Smooth muscle cell of the umbilical artery (primary cell): ENCODE data around the gene RASSF10. TPM values are rescaled to one million over a fixed set of nuclear protein-coding genes. Genes with fewer than 3 reads are reported as not detected.

Experiments
- total RNA-seq: library from RNA; depleted of rRNA; stranded (reverse); fragments of >200 nt; gene quantifications from 2 replicates; pipeline ENCODE4 v1.2.3, GENCODE V29; 2014

RASSF10 gene
- under 0.01 TPM in 1 of 2 replicates, not detected in the other for total RNA-seq

DNA sequence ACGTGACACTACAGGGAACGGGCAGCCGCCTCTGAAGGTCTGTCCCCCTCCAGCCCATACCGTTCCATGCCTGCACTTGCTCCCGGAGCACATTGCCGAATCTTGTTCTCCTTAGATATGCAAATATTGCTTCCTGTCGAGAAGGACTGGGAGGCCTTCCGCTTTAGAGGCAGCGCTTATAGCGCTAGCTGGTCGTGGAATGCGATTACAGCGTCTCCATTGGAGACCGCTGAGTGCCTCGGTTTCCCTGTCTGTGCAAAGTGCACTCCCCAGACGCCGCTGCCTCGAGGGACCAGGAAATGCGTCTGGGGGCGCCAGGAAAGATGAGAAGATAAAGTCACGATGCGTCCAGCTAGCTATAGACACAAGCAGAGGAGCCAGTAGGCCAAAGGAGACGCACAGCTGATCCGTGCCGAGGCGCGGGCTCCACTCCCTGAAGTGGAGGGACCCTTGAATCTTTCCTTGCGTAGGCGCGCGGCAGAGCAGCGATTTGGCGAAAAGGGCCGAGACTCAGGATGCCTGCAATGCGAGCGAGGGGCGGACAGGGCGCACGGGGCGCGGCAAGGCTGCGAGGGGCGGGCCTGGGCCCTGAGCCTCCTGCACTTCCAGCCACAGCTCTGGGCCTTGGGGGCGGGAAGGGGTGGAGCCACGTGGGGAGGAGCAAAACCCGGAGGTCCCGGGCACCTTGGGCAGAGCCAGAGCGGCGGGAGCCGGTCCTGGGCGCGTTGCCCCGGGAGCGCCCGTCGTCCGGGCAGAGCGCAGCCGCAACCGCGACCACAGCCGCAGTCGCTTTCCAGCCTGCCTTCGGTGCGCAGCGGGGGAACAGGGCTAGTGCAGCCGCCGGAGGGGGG lies at the start of gene RASSF10:
Gene RASSF10, plus strand, starts transcription at position 692 of the 851 bp plus-strand sequence. CDS start 261 bp downstream, outside the sequence.

